GM19193 (cell line): Measurements from ENCODE around the gene AAK1.

Experiments
- POLR2A ChIP-seq: IDR thresholded peaks from 4 replicates; pipeline ENCODE4 v1.6.1; 2011; ENCODE audit not compliant: insufficient read depth, insufficient read length; ENCODE audit errors: extremely low read depth

Gene AAK1

DNA sequence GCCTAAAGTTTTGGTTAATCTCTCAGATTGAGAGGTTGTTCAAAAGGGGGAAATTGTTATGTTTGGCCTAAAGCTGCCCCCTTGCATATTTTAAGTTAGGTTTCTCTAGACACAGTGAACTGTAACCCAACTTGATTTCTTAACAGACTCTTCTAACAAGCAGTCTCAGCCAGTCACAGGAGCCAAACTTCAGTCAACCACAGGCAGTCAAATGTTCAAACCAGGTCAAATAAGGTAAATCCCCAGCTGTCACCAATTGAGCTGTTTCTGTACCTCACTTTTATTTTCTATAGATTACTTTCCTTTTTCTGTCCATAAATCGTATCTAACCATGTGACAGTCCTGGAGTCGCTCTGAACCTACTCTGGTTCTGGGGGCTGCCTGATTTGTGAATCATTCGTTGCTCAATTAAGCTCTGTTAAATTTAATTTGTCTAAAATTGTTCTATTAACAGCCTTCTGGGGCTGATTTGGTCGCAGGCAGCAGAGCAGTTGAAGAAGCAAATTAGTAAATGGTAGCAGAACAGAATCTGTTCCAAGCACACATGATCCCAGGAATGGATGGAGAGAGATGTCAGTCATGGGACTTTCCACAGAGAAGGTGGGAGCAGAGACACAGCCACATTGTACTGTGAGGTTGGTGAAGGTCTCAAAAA is 189.9 kb downstream of the AAK1 start:
- TF ChIP-seq POLR2A, result no peak

DNA sequence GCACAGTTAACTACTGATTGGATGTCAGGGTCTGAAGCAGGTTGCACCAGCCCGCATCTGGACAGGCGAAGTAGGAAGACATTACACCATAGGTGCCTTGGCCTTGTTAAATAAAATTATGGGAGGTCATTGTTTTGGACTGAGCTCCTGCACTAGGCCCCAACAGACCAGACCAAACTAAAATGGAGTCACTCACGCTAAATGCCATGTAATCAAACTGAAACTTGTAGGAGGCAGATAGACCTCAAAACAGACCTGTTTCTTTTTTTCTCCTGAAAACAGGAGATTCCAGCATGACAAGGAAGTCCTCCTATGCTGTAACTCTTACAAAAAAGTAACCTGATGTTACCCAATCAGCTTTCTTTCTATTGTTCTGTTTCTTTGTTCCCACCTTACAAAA is 190.9 kb downstream of the AAK1 start:
- no peak for TF ChIP-seq POLR2A

DNA sequence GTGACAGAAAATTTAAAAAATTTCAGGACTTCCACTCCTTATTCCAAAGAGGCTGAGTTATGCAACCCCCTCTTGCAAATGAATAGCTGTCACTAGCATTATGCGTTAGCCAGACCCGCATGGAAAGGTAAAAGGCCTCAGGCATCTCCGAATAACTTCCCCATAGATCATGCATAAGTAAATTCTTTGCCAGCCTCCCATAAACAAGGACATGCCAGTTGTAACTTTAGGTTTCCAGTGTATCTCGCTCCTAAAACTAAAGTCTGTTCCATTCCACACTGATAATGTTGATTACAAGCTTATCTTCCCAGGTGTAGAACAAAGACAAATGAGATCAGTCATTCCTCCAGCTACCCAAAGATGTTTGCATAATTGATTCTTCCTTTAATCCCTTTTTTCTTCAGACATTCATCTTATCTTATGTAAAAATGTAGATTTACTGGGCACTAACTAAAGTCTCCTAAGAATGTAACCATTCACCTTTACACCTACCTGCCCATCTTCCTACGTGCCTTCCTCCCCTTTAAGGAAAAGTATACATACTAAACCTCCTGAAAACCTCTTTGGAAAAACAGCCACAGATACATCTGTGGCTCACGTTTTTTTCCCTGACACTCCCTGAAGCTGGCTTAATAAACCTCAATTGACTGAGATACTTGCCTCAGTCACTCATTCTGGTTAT is 192.7 kb downstream of the AAK1 start:
- no peak for TF ChIP-seq POLR2A

DNA sequence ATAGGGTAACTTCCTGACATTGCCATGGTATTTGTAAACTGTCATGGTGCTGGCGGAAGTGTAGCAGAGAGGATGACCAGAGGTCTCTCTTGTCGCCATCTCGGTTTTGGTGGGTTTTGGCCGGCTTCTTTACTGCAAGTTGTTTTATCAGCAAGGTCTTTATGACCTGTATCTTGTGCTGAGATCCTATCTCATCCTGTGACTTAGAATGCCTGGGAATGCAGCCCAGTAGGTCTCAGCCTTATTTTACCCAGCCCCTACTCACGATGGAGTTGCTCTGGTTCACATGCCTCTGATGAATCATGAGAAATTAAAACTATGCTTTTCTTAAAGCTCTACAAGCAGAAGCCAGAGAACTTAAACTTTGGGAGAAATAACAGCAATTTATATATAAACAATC is 193.6 kb downstream of the AAK1 start:
- TF ChIP-seq POLR2A, result no peak

DNA sequence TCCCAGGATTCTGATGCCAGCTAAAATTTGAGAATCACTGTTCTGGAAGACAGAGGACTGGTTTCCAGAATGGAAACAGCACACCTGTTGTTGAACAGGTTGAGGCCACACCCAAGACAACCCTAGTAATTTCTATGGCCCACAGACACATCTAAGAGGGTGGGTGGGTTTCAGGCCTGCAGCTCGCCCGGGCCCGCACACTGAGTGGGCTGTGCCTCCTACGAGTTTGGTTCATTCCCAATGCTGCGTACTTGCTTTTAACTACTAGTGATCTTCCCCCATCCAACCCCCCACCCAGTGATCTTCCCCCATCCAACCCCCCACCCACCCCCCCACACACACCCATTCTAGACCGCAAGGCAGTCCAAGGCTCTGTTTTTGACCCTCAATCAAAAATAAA is 205.0 kb downstream of the AAK1 start:
- no peak for TF ChIP-seq POLR2A

DNA sequence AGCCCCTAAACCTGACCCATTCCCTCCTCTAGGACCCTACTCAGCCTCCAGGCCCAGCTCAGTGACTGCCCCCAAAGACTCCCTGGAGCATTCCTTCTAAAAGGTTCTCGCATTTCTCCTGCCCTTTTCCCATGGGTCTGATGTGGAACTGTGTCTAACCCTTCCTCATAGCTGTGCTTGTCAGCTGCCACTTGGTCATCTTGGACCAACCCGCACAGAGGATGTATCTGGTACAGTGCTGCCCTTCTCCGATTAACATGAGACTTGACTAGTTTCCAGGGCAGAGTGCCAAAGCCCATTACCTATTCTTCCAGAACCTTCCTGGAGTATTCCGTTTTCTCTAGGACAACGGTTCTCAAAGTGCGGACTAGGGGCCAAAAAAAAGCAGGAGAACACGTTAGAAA is 205.8 kb downstream of the AAK1 start:
- no peak for TF ChIP-seq POLR2A

DNA sequence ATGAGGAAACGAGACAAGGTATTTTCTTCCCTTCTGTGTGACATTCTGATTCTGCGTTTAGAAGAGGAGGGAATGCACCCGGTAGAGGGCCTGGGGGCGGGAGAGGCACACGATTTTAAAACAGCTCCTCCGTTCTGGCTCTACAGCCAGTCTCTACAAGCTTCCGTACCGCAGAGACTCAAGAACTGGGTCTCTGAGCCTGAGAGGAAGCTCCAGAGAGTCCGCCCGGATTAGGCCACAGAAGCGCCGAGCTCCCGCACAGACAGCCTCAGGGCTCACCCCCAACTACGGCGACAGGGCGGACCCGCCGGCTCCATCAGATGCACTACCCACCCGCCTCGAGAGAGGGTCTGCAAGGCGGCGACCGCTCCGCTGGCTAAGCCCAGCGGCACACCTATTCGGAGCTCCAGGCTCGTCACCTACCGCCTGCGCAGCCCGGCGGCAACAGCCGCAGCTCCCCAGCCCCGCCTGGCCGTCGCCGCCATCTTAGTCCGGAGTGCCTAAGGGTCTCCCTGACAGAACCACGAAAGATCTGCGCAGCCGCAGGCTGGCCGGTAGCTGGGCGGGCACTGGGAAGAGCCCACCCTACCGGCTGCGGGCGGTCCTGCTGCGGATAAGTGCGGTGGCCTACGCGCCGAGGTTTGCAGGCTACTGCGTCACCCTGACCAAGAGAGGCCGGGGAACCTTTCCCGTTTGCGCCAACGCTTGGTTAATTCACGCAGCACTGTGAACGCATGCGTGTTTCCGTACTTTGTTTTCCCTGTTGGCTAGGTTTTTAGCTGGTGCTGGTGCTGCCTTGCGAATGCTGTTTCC is 206.4 kb downstream of the AAK1 start, which contains the start of gene NFU1:
Gene NFU1, minus strand, starts transcription at position 498 of the 813 bp plus-strand sequence. Its CDS starts 13 bp downstream, at position 485.
- peak; percentile 94 for TF ChIP-seq POLR2A

DNA sequence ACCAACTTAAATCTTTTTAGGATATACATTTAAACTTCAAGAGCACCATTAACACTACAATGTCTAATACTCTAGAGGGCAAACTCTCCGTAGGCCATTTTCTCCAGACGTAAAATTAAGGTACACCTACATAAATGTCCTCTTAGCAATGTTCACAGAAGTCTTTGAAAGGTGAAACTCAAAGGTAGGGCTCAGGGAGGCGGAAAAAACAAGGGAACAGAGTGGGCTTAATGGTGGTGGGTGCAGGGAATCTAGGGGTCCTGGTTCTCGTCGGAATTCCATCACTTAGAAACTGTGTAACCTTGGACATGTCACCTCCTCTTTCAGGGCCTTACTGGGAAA is 207.0 kb downstream of the AAK1 start:
- TF ChIP-seq POLR2A, result no peak

DNA sequence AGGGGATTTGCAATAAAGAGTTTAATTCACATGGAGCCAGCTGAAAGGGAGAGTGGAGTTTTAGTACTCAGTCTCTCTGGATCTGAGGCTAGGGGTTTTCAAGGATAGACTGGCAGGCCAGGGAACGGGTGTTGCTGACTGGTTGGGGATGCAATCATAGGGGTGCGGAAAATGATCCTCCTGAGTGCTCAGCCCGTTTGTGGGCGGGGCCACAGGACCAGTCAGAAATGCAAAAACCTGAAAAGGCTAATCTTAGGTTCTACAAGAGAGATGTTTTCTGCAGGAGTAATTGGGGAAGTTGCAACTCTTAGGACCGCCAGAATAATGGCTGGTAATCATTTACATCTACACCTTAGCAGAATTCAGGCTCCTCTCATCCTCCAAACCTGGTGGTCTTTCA is 208.8 kb downstream of the AAK1 start:
- TF ChIP-seq POLR2A, result no peak

DNA sequence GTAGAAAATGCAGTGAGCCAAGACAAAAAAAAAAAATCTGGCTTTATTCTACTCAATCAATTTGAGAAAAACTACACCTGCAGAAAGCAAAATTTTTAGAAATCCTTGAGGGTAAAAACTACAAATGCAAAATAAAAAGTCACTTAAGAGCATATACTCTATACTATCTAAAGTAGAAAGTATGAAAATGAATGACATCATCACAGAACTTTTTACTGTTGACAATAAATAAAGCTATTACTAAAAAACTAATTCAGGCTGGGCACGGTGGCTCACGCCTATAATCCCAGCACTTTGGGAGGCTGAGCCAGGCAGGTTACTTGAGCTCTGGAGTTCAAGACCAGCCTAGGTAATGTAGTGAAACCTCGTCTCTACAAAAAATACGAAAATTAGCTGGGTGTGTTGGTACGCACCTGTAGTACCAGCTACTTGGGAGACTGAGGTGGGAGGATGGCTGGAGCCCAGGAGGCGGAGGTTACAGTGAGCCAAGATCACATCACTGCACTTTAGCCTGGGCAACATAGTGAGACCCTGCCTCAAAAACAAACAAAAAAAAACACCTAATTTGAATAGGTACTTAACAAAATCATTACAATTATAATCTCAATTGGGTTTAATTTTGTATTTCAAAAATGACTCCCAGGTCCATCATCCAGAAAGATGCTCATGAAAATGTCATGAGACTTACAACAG is 213.9 kb downstream of the AAK1 start:
- no peak for TF ChIP-seq POLR2A

DNA sequence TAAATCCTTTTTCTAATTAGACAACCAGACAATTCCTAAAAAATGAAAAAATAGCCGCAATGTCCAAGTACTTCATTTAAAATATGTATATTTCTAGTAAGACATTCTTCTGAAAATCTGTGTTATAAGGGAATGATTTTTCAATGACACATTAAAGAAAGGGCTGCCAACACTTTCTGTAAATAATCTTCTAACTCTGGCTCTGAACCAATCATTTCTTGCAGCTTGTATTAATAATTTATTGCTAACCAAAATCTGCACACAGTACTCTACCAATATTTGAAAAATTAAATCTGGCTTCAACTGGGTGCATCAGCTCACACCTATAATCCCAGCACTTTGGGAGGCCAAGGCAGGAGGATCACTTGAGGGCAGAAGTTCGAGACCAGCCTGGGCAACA is 214.6 kb downstream of the AAK1 start:
- no peak for TF ChIP-seq POLR2A

DNA sequence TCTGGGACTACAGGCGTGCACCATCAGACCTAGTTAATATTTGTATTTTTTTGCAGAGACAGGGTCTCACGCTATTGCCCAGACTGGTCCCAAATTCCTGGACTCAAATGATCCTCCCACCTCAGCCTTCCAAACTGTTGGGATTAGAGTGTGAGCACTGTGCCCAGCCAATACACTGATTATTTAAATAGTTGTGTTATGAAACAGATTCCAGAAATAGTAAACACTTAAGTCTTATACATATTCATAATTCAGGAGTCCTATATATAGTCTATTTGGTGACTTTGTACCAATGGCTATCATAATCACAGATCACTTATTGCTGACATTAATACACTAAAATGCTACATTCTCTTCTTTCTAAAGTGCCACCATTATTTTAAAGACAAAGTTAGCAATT is 219.1 kb downstream of the AAK1 start:
- TF ChIP-seq POLR2A, result no peak

DNA sequence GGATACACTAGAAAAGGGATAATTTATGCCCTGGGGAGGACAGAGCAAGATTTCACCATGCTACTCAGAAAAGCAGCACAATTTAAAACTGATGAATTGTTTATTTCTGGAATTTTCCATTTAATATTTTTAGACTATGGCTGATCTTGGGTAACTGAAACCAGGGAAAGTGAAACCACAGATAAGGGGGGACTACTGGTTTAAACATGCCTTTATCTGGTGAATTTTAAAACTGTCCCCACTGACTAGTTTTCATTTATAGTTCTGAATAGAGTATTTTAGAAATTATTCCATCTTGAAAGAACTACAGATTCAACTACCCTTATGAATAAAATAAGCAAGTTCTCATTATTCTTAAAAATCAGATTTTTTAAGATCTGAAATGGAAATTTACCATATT is 221.3 kb downstream of the AAK1 start:
- TF ChIP-seq POLR2A, result no peak

DNA sequence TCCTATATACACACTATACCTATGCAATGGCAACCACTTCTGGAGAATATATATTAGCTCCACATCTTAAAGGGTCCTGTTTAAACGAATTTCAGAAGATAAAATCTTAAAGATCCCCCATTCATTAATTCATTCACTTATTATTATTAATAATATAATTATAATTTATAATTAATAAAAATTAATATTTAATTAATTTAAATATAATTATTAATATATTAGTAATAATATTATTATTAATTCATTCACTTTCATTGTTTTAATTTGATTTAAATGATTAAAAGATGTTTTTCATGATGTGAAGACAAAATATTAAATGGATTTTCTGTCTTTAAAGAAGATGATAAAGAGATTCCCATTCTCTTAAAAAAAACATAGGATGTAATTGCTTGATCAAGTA is 227.4 kb downstream of the AAK1 start:
- TF ChIP-seq POLR2A, result no peak
